H9 (cell line): ENCODE data around the gene IL36RN. TPM values are rescaled to one million over a fixed set of nuclear protein-coding genes. Genes with fewer than 3 reads are reported as not detected.

ENCODE experiments used
- DNase-seq: peaks from one replicate; pipeline ENCODE4 v3.0.0-alpha.2; 2017
- H2AFZ ChIP-seq: one replicate; pipeline ENCODE4 v1.6.1; 2013; ENCODE audit warnings: mild to moderate bottlenecking, low read length, control low read depth, moderate library complexity
- H2AK5ac ChIP-seq: 2 replicates; pipeline ENCODE4 v1.6.1; 2013; ENCODE audit warnings: low read length, control low read depth, mixed read lengths; ENCODE audit not compliant: insufficient read length
- H2BK120ac ChIP-seq: one replicate; pipeline ENCODE4 v1.6.1; 2013; ENCODE audit warnings: low read depth, mild to moderate bottlenecking, low read length, control low read depth, inconsistent platforms; ENCODE audit not compliant: poor library complexity, severe bottlenecking
- H2BK12ac ChIP-seq: 2 replicates; pipeline ENCODE4 v1.6.1; 2013; ENCODE audit warnings: low read length, control low read depth, mixed read lengths, low read depth; ENCODE audit not compliant: insufficient read length
- H2BK15ac ChIP-seq: 2 replicates; pipeline ENCODE4 v1.6.1; 2013; ENCODE audit warnings: low read depth, low read length, control low read depth
- H2BK20ac ChIP-seq: one replicate; pipeline ENCODE4 v1.6.1; 2013; ENCODE audit warnings: low read depth, mild to moderate bottlenecking, low read length, control low read depth, inconsistent platforms; ENCODE audit not compliant: poor library complexity, severe bottlenecking
- H2BK5ac ChIP-seq: 2 replicates; pipeline ENCODE4 v1.6.1; 2013; ENCODE audit warnings: low read length, control low read depth, mixed read lengths; ENCODE audit not compliant: insufficient read length
- H3K14ac ChIP-seq: 2 replicates; pipeline ENCODE4 v1.6.1; 2013; ENCODE audit warnings: low read length, control low read depth; ENCODE audit not compliant: insufficient read depth
- H3K18ac ChIP-seq: 2 replicates; pipeline ENCODE4 v1.6.1; 2013; ENCODE audit warnings: low read depth, mild to moderate bottlenecking, mixed read lengths, low read length, control low read depth; ENCODE audit not compliant: insufficient read length
- H3K23ac ChIP-seq: 2 replicates; pipeline ENCODE4 v1.6.1; 2013; ENCODE audit warnings: low read length, control low read depth, mixed read lengths, low read depth; ENCODE audit not compliant: insufficient read length
- H3K23me2 ChIP-seq: 2 replicates; pipeline ENCODE4 v1.6.1; 2013; ENCODE audit warnings: low read depth, mild to moderate bottlenecking, mixed read lengths, low read length, control low read depth; ENCODE audit not compliant: insufficient read length, poor library complexity, severe bottlenecking
- H3K27ac ChIP-seq: 2 replicates; pipeline ENCODE4 v1.5.1; 2013; ENCODE audit warnings: low read length, control low read depth, mixed read lengths, low read depth; ENCODE audit not compliant: insufficient read length
- H3K27me3 ChIP-seq: 2 replicates; pipeline ENCODE4 v1.6.1; 2013; ENCODE audit warnings: low read length, control low read depth, inconsistent platforms; ENCODE audit not compliant: insufficient read depth
- H3K4ac ChIP-seq: 2 replicates; pipeline ENCODE4 v1.6.1; 2013; ENCODE audit warnings: low read depth, mild to moderate bottlenecking, control low read depth, inconsistent platforms, low read length, moderate library complexity
- H3K4me1 ChIP-seq: 2 replicates; pipeline ENCODE4 v1.6.1; 2013; ENCODE audit warnings: low read length, control low read depth, inconsistent platforms; ENCODE audit not compliant: insufficient read depth
- H3K4me2 ChIP-seq: 2 replicates; pipeline ENCODE4 v1.6.1; 2013; ENCODE audit warnings: low read length, control low read depth, mixed read lengths; ENCODE audit not compliant: insufficient read length, insufficient read depth
- H3K56ac ChIP-seq: 2 replicates; pipeline ENCODE4 v1.6.1; 2013; ENCODE audit warnings: low read depth, mild to moderate bottlenecking, mixed read lengths, low read length, control low read depth; ENCODE audit not compliant: insufficient read length
- H3K79me1 ChIP-seq: 2 replicates; pipeline ENCODE4 v1.6.1; 2013; ENCODE audit warnings: low read depth, mild to moderate bottlenecking, moderate library complexity, low read length, control low read depth, inconsistent platforms; ENCODE audit not compliant: insufficient read depth, poor library complexity, severe bottlenecking
- H3K79me2 ChIP-seq: 2 replicates; pipeline ENCODE4 v1.6.1; 2013; ENCODE audit warnings: low read length, control low read depth, inconsistent platforms; ENCODE audit not compliant: insufficient read depth
- H3K9ac ChIP-seq: 2 replicates; pipeline ENCODE4 v1.6.1; 2013; ENCODE audit warnings: low read length, control low read depth, mixed read lengths; ENCODE audit not compliant: insufficient read length; ENCODE audit errors: extremely low read depth
- H3K9me3 ChIP-seq: one replicate; pipeline ENCODE4 v1.6.1; 2013; ENCODE audit warnings: low read depth, low read length, inconsistent platforms; ENCODE audit not compliant: control insufficient read depth
- H3T11ph ChIP-seq: one replicate; pipeline ENCODE4 v1.6.1; 2013; ENCODE audit warnings: mild to moderate bottlenecking, low read length, control low read depth, inconsistent platforms
- H4K20me1 ChIP-seq: one replicate; pipeline ENCODE4 v1.6.1; 2013; ENCODE audit not compliant: control insufficient read depth, insufficient read length, insufficient read depth
- H4K5ac ChIP-seq: 2 replicates; pipeline ENCODE4 v1.6.1; 2013; ENCODE audit warnings: low read depth, mild to moderate bottlenecking, mixed read lengths, low read length, control low read depth; ENCODE audit not compliant: insufficient read length
- H4K8ac ChIP-seq: replicated peaks from 2 replicates; pipeline ENCODE4 v1.6.1; 2013; ENCODE audit warnings: low read length, control low read depth, mixed read lengths, low read depth; ENCODE audit not compliant: insufficient read length
- H4K91ac ChIP-seq: 2 replicates; pipeline ENCODE4 v1.6.1; 2013; ENCODE audit warnings: low read depth, mild to moderate bottlenecking, moderate library complexity, mixed read lengths, low read length, control low read depth; ENCODE audit not compliant: insufficient read length
- H3K27ac Mint-ChIP-seq, 3 experiments: 2 replicates in 2 of 3; 3 replicates in 1 of 3; pipeline ENCODE4 v1.8.0; 2020 to 2021; ENCODE audit warnings: mixed read lengths in 3 of 3, mild to moderate bottlenecking in 1 of 3, moderate library complexity in 1 of 3
- H3K27me3 Mint-ChIP-seq: 2 replicates; pipeline ENCODE4 v1.8.0; 2021; ENCODE audit warnings: low read depth, mild to moderate bottlenecking, moderate library complexity, mixed read lengths
- H3K36me3 Mint-ChIP-seq, 3 experiments: 2 replicates in 2 of 3; 3 replicates in 1 of 3; pipeline ENCODE4 v1.8.0; 2020 to 2021; ENCODE audit warnings: low read depth in 3 of 3, mixed read lengths in 3 of 3; ENCODE audit not compliant: insufficient read depth in 1 of 3
- H3K4me1 Mint-ChIP-seq, 2 experiments: 2 replicates each; pipeline ENCODE4 v1.8.0; 2020; ENCODE audit warnings: mixed read lengths in 2 of 2
- H3K4me3 Mint-ChIP-seq, 2 experiments: 2 replicates in 1 of 2; 3 replicates in 1 of 2; pipeline ENCODE4 v1.8.0; 2020 to 2021; ENCODE audit warnings: mild to moderate bottlenecking in 2 of 2, mixed read lengths in 2 of 2, moderate library complexity in 1 of 2
- H3K9me3 Mint-ChIP-seq, 2 experiments: 2 replicates in 1 of 2; 3 replicates in 1 of 2; pipeline ENCODE4 v1.8.0; 2020; ENCODE audit warnings: mild to moderate bottlenecking in 2 of 2, mixed read lengths in 2 of 2, moderate library complexity in 1 of 2
- WGBS: extraction: QIAGEN DNeasy Blood & Tissue Kit; methylation state at CpG from one replicate; pipeline ENCODE4 v1.1.7; 2013; ENCODE audit warnings: missing lambda C conversion rate, low lambda C conversion rate, mixed read lengths; ENCODE audit not compliant: insufficient read length; ENCODE audit errors: extremely low coverage; 5-methylcytosine and 5-hydroxymethylcytosine counted together
- total RNA-seq: library from RNA; stranded (reverse); gene quantifications from 2 replicates; pipeline ENCODE4 v1.2.1, GENCODE V29; 2021
- TF ChIP-seq, protein P1 (sequence below): fragments of 200-600 bp; sonication (generic); conservative IDR thresholded peaks from 3 replicates; pipeline ENCODE4 v1.8.0; 2021; ENCODE audit warnings: antibody characterized with exemption, mild to moderate bottlenecking

The IL36RN gene
- total RNA-seq, 1 experiment from 2014 or later, result not detected

DNA sequence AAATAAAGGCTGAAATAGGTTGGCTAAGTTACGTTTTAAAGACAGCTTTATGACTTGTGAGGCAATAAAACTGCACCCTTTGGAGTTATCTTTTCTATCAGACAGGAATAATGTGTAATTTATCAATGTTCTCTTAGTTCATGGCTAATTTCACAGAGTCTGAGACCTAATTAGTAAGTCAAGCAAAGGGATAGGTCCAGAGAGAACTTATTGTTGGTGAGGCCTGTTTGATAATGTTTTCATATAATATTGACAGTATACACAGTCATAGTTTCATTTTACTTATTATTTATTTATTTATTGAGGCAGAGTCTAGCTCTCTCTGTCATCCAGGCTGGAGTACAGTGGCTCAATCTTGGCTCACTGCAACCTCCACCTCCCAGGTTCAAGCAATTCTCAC, 1.9 kb upstream of the IL36RN start:
- Histone ChIP-seq H3K4me1 (no peaks in the 10 kb centered on the region), H3K9me3 (peaks cover 14% of the 10 kb centered on the region), H4K20me1 (no peaks in the 10 kb centered on the region), H3K27me3 (peaks cover 2% of the 10 kb centered on the region; the same call in 1 of the 2 replicates), H4K91ac (no peak overlapping the region), H3K14ac (no peak overlapping the region), H2BK15ac (no peak overlapping the region), H3K79me2 (no peaks in the 10 kb centered on the region), H4K8ac (no peak overlapping the region), H3K4ac (no peak overlapping the region), H3K9ac (no peak overlapping the region), H2AFZ (no peak overlapping the region), H2AK5ac (no peak overlapping the region), H2BK5ac (no peak overlapping the region), H2BK20ac (no peak overlapping the region), H2BK12ac (no peak overlapping the region), H3K4me2 (no peak overlapping the region), H3K23ac (no peak overlapping the region), H3K79me1 (no peaks in the 10 kb centered on the region), H3K27ac (no peak overlapping the region), H3K18ac (no peak overlapping the region), H3K56ac (no peak overlapping the region), H3K23me2 (no peaks in the 10 kb centered on the region), H3T11ph (no peak overlapping the region), H2BK120ac (no peak overlapping the region), H4K5ac (no peak overlapping the region)
- DNase-seq, result no peak
- peaks cover 38 to 67% of the 10 kb centered on the region in 2 experiments for H3K9me3 Mint-ChIP-seq
- H3K4me3 Mint-ChIP-seq, result no peak overlapping the region
- H3K27ac Mint-ChIP-seq, result no peak overlapping the region
- no peaks in the 10 kb centered on the region for H3K4me1 Mint-ChIP-seq
- H3K36me3 Mint-ChIP-seq, result peaks cover 0 to 8% (median 2%) of the 10 kb centered on the region in 3 experiments; a peak in 3 of 7 replicates
- WGBS, result no CpG with 5 or more reads among the region's 1 CpG
- TF ChIP-seq, protein P1, sequence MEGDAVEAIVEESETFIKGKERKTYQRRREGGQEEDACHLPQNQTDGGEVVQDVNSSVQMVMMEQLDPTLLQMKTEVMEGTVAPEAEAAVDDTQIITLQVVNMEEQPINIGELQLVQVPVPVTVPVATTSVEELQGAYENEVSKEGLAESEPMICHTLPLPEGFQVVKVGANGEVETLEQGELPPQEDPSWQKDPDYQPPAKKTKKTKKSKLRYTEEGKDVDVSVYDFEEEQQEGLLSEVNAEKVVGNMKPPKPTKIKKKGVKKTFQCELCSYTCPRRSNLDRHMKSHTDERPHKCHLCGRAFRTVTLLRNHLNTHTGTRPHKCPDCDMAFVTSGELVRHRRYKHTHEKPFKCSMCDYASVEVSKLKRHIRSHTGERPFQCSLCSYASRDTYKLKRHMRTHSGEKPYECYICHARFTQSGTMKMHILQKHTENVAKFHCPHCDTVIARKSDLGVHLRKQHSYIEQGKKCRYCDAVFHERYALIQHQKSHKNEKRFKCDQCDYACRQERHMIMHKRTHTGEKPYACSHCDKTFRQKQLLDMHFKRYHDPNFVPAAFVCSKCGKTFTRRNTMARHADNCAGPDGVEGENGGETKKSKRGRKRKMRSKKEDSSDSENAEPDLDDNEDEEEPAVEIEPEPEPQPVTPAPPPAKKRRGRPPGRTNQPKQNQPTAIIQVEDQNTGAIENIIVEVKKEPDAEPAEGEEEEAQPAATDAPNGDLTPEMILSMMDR, result no peak
- H3K27me3 Mint-ChIP-seq, result peaks cover 58% of the 10 kb centered on the region
